GM18505 (cell line): Measurements from ENCODE around the gene BHMT.

Experiments
- ATAC-seq: cut with Tn5 transposase; IDR thresholded peaks from one replicate; pipeline ENCODE4 v1.9.1; 2021; ENCODE audit not compliant: unreplicated experiment
- POLR2A ChIP-seq: IDR thresholded peaks from 4 replicates; pipeline ENCODE4 v1.6.1; 2011; ENCODE audit warnings: borderline replicate concordance; ENCODE audit not compliant: insufficient read depth, insufficient read length; ENCODE audit errors: extremely low read depth

BHMT gene, protein sequence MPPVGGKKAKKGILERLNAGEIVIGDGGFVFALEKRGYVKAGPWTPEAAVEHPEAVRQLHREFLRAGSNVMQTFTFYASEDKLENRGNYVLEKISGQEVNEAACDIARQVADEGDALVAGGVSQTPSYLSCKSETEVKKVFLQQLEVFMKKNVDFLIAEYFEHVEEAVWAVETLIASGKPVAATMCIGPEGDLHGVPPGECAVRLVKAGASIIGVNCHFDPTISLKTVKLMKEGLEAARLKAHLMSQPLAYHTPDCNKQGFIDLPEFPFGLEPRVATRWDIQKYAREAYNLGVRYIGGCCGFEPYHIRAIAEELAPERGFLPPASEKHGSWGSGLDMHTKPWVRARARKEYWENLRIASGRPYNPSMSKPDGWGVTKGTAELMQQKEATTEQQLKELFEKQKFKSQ

GRCh38 chr5:79111387-79111959 is at the start of gene BHMT:
BHMT (plus strand) TSS chr5:79111809; CDS start chr5:79111886, 77 bp downstream.
- no peak for TF ChIP-seq POLR2A
- ATAC-seq = no peak

DNA sequence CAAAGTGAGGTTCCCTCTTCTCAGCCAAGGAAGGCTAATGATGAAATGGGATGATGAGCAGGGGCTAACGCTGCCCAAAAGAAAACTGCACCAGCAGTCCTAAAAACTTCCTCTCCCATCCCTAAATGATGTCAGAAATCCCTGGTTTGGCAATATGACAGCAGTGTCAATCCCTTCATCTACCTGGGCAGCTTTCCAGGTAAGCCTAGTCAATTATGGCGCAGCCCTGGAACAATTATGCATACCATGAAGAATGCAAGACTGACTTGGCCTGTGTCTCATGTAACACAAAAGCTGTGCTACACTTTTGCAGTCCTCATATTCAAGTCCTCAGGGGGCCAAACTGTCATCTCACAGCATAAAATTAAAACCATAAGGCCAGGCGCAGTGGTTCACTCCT is 49.2 kb upstream of the BHMT start:
- ATAC-seq = no peak

DNA sequence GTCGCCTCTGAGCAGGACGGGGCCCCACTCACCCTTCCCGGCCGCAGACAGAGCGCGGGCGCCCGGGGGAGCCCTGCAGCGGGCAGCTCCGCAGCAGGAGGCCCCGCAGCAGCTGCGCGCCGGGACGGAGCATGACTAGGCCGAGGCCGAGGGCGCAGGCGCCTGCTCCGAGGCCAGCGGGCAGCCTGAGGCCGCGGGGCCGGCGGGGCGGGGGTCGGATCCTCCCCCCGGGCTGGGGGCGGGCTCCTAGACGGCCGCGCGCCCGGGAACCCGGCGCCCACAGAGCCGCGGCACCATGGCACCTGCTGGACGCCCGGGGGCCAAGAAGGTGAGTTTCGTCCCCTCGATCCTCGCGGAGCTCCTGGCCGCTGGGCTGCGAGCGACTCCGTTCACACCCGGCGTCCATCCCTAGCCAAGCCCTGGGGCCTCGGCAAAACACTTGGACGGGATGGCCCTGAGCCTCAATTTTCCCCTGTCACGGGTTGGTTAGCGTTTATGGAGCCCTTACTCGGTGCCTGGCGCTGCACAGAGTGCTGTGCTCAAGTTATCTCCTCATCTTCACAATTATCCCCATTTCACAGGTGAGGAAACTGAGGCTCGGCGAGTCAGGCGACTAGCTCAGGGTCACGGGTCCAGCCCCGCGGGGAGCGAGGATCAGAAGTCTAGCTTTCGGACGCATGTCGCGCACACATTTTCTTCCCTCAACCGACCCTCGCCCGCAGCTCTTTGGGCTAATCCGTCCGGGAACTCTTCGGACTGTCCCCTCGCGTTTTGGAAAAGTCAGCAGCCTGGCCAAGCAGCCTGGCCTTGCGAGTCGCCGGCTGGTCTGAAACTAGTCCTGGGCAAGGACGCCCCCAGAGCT is 41.9 kb upstream of the BHMT start, which contains the start of the genes BHMT2 and DMGDH:
Gene BHMT2 (plus strand): TSS at position 280 of the 862 bp plus-strand sequence. CDS start 16 bp downstream, at position 296.
Gene DMGDH (minus strand): TSS at position 187 of the 862 bp plus-strand sequence. CDS start 54 bp downstream, at position 133.
- no peak for ATAC-seq
- TF ChIP-seq POLR2A = no peak

More for the DNA sequence above, 49.2 kb upstream of the BHMT start:
- TF ChIP-seq POLR2A = no peak

- no peak for ATAC-seq
- no peak for TF ChIP-seq POLR2A
These were observed 41.3 kb upstream of the BHMT start for GRCh38 chr5:79070350-79070667.

DNA sequence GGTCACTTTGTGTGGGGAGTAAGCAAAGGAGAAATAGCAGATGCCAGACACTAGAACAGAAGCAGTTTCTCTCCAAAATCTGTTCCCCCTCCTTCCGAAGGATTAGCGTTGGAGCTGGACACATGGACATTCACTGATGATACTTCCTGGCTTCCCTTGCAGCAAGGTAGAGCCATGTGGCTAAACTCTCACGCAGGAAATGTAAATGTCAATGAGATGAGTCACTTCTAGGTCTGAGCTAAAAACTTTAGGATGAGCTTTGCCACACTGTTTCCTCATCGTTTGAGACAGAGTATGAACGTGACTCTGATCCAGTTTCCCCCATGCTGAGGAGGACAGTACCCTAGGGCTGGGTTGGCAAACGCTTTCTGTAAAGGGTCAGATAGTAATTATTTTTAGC is 37.0 kb upstream of the BHMT start:
- ATAC-seq = no peak
- TF ChIP-seq POLR2A = no peak

GRCh38 chr5:79075646-79076426 is 35.8 kb upstream of the BHMT start:
- no peak for TF ChIP-seq POLR2A
- ATAC-seq = no peak

GRCh38 chr5:79076819-79077218 is 34.8 kb upstream of the BHMT start:
- no peak for ATAC-seq
- no peak for TF ChIP-seq POLR2A

DNA sequence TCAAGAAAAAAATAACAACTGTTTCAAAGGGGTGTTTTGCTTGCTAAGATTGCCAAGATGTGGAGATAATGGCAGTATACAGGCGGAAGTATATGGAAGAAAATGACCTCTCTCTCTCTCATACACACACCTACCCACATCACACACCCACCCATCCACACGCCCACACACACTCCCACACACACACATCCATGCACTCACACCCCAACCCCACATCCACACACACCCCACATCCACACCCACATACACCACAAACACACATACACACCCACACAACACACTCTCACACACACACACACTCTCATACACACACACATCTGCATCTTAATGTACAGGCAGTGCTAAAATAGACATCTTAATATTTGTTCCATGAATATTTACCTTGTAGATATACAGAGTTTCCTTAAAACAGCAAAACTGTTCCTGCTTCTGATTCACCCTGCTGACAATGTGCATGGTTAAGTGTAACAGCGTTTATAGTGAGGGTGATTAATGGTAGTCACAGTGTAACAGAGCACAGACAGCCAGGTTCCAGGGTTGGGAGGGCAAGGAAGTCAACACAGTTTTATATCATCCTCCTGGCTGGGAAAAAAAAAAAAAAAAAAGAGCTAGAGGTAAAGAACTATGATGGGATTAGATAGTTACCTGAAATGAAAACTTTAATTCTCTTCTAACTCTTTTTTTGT is 33.8 kb upstream of the BHMT start:
- no peak for ATAC-seq
- TF ChIP-seq POLR2A = no peak

DNA sequence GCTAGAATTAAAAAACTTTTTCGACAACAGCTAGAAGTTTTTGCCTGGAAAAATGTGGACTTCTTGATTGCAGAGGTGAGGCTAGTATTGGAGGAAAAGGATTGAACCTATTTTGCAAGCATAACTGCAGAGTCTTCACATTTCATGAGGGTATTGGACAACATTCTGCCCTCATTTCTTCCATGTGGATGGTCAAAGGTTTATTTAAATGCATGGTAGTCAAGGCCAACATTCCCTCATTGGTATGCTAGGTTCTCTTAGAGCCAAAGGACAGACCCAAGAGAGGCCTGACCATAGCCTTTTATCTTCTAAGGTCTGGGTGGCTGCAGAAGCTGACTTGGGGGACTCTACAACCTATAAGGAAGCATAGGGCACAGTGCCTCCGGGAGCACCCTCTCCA is 30.8 kb upstream of the BHMT start:
- TF ChIP-seq POLR2A = no peak
- no peak for ATAC-seq

- no peak for ATAC-seq
- no peak for TF ChIP-seq POLR2A
These were observed 29.8 kb upstream of the BHMT start for GRCh38 chr5:79081779-79082178.

DNA sequence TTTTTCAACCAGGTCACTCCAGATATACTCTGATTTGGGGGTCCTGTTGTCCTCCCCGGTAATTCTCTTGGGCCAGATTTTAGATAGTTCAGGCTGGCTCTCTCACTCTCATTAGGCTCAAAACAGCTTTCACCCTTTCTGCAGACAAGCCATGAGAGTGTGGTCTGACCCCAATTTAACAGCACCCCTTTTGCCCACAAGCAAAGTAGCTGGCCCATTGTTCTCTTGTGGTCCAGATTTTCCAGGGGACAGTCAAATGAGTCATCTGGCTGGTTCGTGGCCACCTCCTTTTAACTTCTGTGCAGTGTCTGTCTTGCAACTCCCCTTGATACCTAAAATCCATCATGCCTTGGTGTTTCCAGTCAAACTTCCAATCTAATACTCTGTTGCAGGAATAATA is 25.5 kb upstream of the BHMT start:
- no peak for TF ChIP-seq POLR2A
- ATAC-seq = no peak

- no peak for TF ChIP-seq POLR2A
- no peak for ATAC-seq
These were observed 23.1 kb upstream of the BHMT start for GRCh38 chr5:79088507-79088906.

DNA sequence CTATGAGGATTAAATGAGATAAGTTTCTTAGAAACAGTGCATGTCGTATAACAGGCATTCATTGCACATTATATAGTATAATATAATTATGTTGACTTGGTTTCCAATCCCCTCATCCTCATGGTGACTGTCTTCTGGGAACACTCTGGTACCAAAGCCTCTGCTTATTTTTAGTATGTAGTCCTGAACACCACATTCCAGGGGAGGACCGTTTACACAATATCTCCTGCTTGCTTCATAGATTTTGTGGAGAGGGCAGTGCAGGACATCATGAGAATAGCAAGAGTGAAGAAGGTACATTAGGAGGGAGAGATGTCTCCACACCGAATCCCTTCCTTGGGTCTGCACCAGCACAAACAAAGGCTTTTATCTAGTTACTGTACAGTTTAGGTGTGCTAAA is 20.5 kb upstream of the BHMT start:
- TF ChIP-seq POLR2A = no peak
- no peak for ATAC-seq

GRCh38 chr5:79093762-79094161 is 17.8 kb upstream of the BHMT start:
- no peak for TF ChIP-seq POLR2A
- no peak for ATAC-seq
